GM12874 (cell line): ENCODE results near the gene ABCF2.

Source experiments
- TF ChIP-seq, protein P1 (sequence below): IDR thresholded peaks from 2 replicates; pipeline ENCODE4 v1.5.1; 2011; ENCODE audit warnings: low read depth, mild to moderate bottlenecking, control low read depth, low read length, moderate library complexity; ENCODE audit not compliant: insufficient read depth

The ABCF2 gene

GRCh38 chr7:151235091-151235787 is 8.2 kb upstream of the ABCF2 start:
- TF ChIP-seq, protein P1, sequence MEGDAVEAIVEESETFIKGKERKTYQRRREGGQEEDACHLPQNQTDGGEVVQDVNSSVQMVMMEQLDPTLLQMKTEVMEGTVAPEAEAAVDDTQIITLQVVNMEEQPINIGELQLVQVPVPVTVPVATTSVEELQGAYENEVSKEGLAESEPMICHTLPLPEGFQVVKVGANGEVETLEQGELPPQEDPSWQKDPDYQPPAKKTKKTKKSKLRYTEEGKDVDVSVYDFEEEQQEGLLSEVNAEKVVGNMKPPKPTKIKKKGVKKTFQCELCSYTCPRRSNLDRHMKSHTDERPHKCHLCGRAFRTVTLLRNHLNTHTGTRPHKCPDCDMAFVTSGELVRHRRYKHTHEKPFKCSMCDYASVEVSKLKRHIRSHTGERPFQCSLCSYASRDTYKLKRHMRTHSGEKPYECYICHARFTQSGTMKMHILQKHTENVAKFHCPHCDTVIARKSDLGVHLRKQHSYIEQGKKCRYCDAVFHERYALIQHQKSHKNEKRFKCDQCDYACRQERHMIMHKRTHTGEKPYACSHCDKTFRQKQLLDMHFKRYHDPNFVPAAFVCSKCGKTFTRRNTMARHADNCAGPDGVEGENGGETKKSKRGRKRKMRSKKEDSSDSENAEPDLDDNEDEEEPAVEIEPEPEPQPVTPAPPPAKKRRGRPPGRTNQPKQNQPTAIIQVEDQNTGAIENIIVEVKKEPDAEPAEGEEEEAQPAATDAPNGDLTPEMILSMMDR: no peak

DNA sequence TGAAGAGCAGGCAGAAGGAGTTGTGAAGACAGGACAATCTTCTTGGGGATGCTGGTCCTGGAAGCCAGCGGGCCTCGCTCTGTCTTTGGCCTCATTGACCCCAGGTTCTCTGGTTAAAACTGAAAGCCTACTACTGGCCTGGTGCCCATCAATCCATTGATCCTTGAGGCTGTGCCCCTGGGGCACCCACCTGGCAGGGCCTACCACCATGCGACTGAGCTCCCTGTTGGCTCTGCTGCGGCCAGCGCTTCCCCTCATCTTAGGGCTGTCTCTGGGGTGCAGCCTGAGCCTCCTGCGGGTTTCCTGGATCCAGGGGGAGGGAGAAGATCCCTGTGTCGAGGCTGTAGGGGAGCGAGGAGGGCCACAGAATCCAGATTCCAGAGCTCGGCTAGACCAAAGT is 6.8 kb upstream of the ABCF2 start:
- TF ChIP-seq, protein P1: no peak

GRCh38 chr7:151232917-151233701 is 6.1 kb upstream of the ABCF2 start:
- TF ChIP-seq, protein P1: no peak

- TF ChIP-seq, protein P1: no peak
Observed at GRCh38 chr7:151232091-151232916, 5.3 kb upstream of the ABCF2 start, which contains the start of gene CHPF2. Gene CHPF2 (plus strand): TSS chr7:151232483. CDS start chr7:151234012, 1,529 bp downstream.

GRCh38 chr7:151231080-151231479 is 4.1 kb upstream of the ABCF2 start:
- TF ChIP-seq, protein P1: no peak

DNA sequence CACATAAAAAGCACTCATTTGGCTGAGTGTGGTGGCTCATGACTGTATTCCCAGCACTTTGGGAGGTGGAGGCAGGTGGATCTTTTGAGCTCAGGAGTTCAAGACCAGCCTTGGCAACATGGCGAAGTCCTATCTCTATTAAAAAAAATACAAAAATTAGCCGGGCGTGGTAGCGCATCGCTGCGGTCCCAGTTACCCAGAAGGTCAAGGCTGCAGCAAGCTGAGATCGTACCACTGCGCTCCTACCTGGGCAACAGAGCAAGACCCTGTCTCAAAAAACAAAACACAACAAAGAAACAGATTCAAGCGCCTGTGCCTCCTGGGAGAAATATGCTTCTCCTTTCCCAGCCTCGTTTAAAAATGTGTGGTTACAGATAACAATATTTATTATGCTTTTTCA is 2.2 kb upstream of the ABCF2 start:
- TF ChIP-seq, protein P1: no peak
